Testis (tissue), 2 donors: ENCODE data around the gene RNF183.

Experiments
- POLR2A ChIP-seq: fragments of 450-650 bp; IDR thresholded peaks from one replicate; pipeline ENCODE4 v1.6.1; 2017; ENCODE audit warnings: antibody characterized with exemption, mild to moderate bottlenecking, moderate library complexity
- TF ChIP-seq, protein P1 (sequence below), 3 experiments: fragments of 450-650 bp in 2 of 3; fragments of 200-600 bp in 1 of 3; sonication (generic) in 1 of 3; IDR thresholded peaks; one replicate each; pipeline ENCODE4 v1.5.1; 2016 to 2019; ENCODE audit warnings: antibody characterized with exemption in 3 of 3, mild to moderate bottlenecking in 2 of 3, moderate library complexity in 1 of 3

DNA sequence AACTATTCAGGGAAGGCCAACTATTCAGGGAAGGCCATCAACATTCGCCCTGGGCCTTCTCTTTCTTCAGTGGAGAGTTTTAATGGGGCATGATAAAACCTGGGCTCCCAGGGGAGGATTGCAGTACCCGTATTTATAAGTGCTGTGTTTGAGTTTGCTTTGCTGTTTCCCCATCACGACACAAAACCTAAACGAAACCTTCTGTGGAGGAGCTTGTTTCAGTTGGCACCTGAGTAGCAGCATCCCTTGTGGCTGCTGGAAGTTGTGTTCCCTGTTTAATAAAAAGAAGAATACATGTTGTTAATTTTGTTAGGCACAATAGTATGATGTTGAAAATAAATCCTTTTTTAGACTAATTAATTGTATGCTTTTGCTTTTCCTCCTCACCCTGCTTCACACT lies 28.6 kb upstream of the RNF183 start:
- TF ChIP-seq POLR2A: no peak
- TF ChIP-seq, protein P1, sequence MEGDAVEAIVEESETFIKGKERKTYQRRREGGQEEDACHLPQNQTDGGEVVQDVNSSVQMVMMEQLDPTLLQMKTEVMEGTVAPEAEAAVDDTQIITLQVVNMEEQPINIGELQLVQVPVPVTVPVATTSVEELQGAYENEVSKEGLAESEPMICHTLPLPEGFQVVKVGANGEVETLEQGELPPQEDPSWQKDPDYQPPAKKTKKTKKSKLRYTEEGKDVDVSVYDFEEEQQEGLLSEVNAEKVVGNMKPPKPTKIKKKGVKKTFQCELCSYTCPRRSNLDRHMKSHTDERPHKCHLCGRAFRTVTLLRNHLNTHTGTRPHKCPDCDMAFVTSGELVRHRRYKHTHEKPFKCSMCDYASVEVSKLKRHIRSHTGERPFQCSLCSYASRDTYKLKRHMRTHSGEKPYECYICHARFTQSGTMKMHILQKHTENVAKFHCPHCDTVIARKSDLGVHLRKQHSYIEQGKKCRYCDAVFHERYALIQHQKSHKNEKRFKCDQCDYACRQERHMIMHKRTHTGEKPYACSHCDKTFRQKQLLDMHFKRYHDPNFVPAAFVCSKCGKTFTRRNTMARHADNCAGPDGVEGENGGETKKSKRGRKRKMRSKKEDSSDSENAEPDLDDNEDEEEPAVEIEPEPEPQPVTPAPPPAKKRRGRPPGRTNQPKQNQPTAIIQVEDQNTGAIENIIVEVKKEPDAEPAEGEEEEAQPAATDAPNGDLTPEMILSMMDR (IDR thresholded peaks at IDR 0.05): no peak
